ENCODE results near the gene SCN4A. TPM values are rescaled to one million over a fixed set of nuclear protein-coding genes. Genes with fewer than 3 reads are reported as not detected.

SCN4A gene
- total and polyA plus RNA-seq, 2 of the 13 experiments (the other 11 are each of a cell fraction or from before 2014, with no cell fraction given) = 0.02 to 0.03 TPM

DNA sequence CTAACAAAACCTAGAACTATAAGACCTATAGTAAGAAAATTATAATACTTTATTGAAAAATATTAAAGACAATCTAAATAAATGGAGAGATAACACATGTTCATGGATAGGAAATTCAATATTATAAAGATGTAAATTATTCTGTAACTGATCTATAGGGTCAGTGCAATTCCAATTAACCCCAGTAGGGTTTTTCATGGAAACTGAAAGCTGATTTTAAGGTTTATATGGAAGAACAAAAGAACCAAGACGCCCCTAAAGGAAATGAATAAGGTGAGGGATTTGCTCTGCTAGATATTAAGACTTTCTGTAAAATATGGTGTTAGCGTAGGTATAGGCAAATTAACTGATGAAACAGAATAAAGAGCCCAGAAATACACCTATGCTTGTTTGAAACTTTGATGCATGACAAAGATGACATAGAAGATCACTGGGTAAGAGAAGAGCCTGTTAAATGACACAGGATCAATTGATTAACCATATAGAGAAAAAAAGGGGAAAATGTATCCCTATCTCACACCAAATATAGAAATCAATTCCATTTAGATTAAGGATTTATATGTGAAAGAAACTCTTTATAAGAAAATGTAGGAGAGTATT is 44.8 kb upstream of the SCN4A start:
- Histone ChIP-seq H3K4me2 (ENCODE audit: low read depth, low read length) (no peak overlapping the region), H3K4me3 (replicated peaks in 1 of 3; ENCODE audit: insufficient read depth in 1 of 3, low read depth in 2 of 3, low read length in 3 of 3) (no peak overlapping the region), H3K9ac (ENCODE audit: insufficient read depth, low read depth, low read length) (no peak overlapping the region), H3K27me3 (ENCODE audit: control insufficient read depth in 1 of 2, insufficient read depth in 2 of 2, low read length in 2 of 2) (no peaks in the 10 kb centered on the region; a peak in 1 of 5 replicates), H3K9me3 (ENCODE audit: low read length) (no peaks in the 10 kb centered on the region), H2AFZ (ENCODE audit: low read length) (no peak overlapping the region), H3K79me2 (ENCODE audit: insufficient read depth, low read length) (no peaks in the 10 kb centered on the region), H3K4me1 (ENCODE audit: insufficient read depth, low read length) (peaks cover 20% of the 10 kb centered on the region), H3K27ac (ENCODE audit: extremely low read length, insufficient read depth, low read length) (no peak overlapping the region), H3K36me3 (replicated peaks in 1 of 2; ENCODE audit: control insufficient read depth in 1 of 2, insufficient read depth in 2 of 2, low read length in 2 of 2) (no peaks in the 10 kb centered on the region; a peak in 1 of 5 replicates), H4K20me1 (ENCODE audit: insufficient read depth, low read length) (no peaks in the 10 kb centered on the region)
- in situ Hi-C loops (cut with HindIII; ENCODE audit: extremely low pct_ligation_motif_present, low pct_unique_long_range_greater_than_20kb) (no loop called here), intact Hi-C loops (cut with micrococcal nuclease; ENCODE audit: unreplicated experiment) (no loop called here)
- POLR2A ChIA-PET = no interaction called here
- 19% methylated on average over 2 of the region's 2 CpGs for WGBS (ENCODE audit: low lambda C conversion rate)
- no peak for TF ChIP-seq KLF16 (CRISPR knock-in tag; IDR thresholded peaks at IDR 0.05)
- TF ChIP-seq, protein P1, sequence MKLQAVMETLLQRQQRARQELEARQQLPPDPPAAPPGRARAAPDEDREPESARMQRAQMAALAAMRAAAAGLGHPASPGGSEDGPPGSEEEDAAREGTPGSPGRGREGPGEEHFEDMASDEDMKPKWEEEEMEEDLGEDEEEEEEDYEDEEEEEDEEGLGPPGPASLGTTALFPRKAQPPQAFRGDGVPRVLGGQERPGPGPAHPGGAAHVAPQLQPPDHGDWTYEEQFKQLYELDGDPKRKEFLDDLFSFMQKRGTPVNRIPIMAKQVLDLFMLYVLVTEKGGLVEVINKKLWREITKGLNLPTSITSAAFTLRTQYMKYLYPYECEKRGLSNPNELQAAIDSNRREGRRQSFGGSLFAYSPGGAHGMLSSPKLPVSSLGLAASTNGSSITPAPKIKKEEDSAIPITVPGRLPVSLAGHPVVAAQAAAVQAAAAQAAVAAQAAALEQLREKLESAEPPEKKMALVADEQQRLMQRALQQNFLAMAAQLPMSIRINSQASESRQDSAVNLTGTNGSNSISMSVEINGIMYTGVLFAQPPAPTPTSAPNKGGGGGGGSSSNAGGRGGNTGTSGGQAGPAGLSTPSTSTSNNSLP (IDR thresholded peaks at IDR 0.05; ENCODE audit: low read depth, low read length) = peak; percentile 62; the same call in 1 of the 2 replicates
- TF ChIP-seq GTF3A (CRISPR knock-in tag; conservative IDR thresholded peaks at IDR 0.05) = no peak
- TF ChIP-seq ZZZ3 (CRISPR knock-in tag; IDR thresholded peaks at IDR 0.05; ENCODE audit: borderline replicate concordance) = no peak
- TF ChIP-seq MIER2 (CRISPR knock-in tag; IDR thresholded peaks at IDR 0.05) = no peak
- TF ChIP-seq NFATC3 (CRISPR knock-in tag; IDR thresholded peaks at IDR 0.05) = no peak
- no peak for FAIRE-seq
- BruUV-seq (replicated peaks) = no TSS peak
- no peak for DNase-seq (ENCODE audit: low spot score)
- CTCF ChIA-PET (ENCODE audit: low intra/inter-chr PET ratio, low total read pairs) = no interaction called here
- no peak for ATAC-seq

DNA sequence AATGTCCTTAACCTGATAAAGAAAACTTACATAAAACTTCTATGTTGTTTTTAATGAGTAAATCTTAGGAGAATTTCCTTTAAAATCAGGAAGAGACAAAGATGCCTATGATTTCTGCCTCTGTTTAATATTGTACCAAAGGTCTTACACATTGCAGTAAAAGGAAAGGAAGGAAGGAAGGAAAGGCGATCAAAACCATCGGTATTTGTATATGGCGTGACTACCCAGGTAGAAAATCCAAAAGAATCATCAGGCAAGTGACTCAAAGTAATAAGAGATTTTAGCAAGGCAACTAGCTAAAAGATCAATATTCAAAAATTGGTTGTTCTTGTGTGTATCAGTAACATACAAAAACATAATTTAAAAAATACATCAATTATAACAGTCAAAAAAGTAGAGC is 44.3 kb upstream of the SCN4A start:
- no peak for ATAC-seq
- Histone ChIP-seq H3K27ac (ENCODE audit: extremely low read length, insufficient read depth, low read length) (no peak overlapping the region), H3K4me1 (ENCODE audit: insufficient read depth, low read length) (peaks cover 15% of the 10 kb centered on the region), H2AFZ (ENCODE audit: low read length) (no peak overlapping the region), H3K9ac (ENCODE audit: insufficient read depth, low read depth, low read length) (no peak overlapping the region), H3K79me2 (ENCODE audit: insufficient read depth, low read length) (no peaks in the 10 kb centered on the region), H3K4me3 (replicated peaks in 1 of 3; ENCODE audit: insufficient read depth in 1 of 3, low read depth in 2 of 3, low read length in 3 of 3) (no peak overlapping the region), H4K20me1 (ENCODE audit: insufficient read depth, low read length) (no peaks in the 10 kb centered on the region), H3K27me3 (ENCODE audit: control insufficient read depth in 1 of 2, insufficient read depth in 2 of 2, low read length in 2 of 2) (no peaks in the 10 kb centered on the region; a peak in 1 of 5 replicates), H3K36me3 (replicated peaks in 1 of 2; ENCODE audit: control insufficient read depth in 1 of 2, insufficient read depth in 2 of 2, low read length in 2 of 2) (no peaks in the 10 kb centered on the region; a peak in 1 of 5 replicates), H3K9me3 (ENCODE audit: low read length) (no peaks in the 10 kb centered on the region), H3K4me2 (ENCODE audit: low read depth, low read length) (no peak overlapping the region)
- no peak for FAIRE-seq
- BruUV-seq (replicated peaks) = no TSS peak
- in situ Hi-C loops (cut with HindIII; ENCODE audit: extremely low pct_ligation_motif_present, low pct_unique_long_range_greater_than_20kb) = no loop called here
- no peak for TF ChIP-seq ZNF720 (CRISPR knock-in tag; IDR thresholded peaks at IDR 0.05)
- no peak for TF ChIP-seq ZFX (CRISPR knock-in tag; IDR thresholded peaks at IDR 0.05; ENCODE audit: low read depth)
- TF ChIP-seq ZNF772 (CRISPR knock-in tag; IDR thresholded peaks at IDR 0.05) = no peak
- no peak for TF ChIP-seq ZFP1 (CRISPR knock-in tag; IDR thresholded peaks at IDR 0.05)
- no peak for TF ChIP-seq POLR2G (IDR thresholded peaks at IDR 0.05; ENCODE audit: low read depth, low read length)
- WGBS (ENCODE audit: low lambda C conversion rate) = 80% methylated on average over 3 of the region's 3 CpGs
- CTCF ChIA-PET (ENCODE audit: low intra/inter-chr PET ratio, low total read pairs) = no interaction called here
- intact Hi-C loops (cut with micrococcal nuclease; ENCODE audit: unreplicated experiment) = no loop called here
- POLR2A ChIA-PET = no interaction called here
- DNase-seq (ENCODE audit: low spot score) = no peak

All from HepG2 (cell line).